A172 (cell line): Measurements from ENCODE around the gene HIPK1. TPM values are rescaled to one million over a fixed set of nuclear protein-coding genes. Genes with fewer than 3 reads are reported as not detected.
"Not testable (repeated sequence)": the region's sequence is repeated elsewhere in the genome, so short reads cannot be mapped to it uniquely, and the experiment has no call there.

ENCODE experiments used
- DNase-seq: peaks from one replicate; pipeline ENCODE4 v3.0.0-alpha.2; 2015; ENCODE audit warnings: low spot score
- total RNA-seq: library from RNA; depleted of rRNA; stranded (reverse); fragments of >200 nt; shearing (Covaris generic); gene quantifications from 2 replicates; pipeline ENCODE4 v1.2.3, GENCODE V29; 2014; rRNA removed

Gene HIPK1
- total RNA-seq, 1 experiment from 2014 or later, result 14.7 TPM

GRCh38 chr1:114011796-114012195 is 82.7 kb downstream of the HIPK1 start:
- no peak for DNase-seq

GRCh38 chr1:114015075-114015474 is 86.0 kb downstream of the HIPK1 start:
- DNase-seq, result peak; percentile 79

GRCh38 chr1:114019724-114020123 is 90.6 kb downstream of the HIPK1 start:
- DNase-seq, result not testable (repeated sequence)

- no peak for DNase-seq
These were observed 92.6 kb downstream of the HIPK1 start for GRCh38 chr1:114021665-114022099.

GRCh38 chr1:114022877-114023276 is 93.8 kb downstream of the HIPK1 start:
- DNase-seq, result no peak

DNA sequence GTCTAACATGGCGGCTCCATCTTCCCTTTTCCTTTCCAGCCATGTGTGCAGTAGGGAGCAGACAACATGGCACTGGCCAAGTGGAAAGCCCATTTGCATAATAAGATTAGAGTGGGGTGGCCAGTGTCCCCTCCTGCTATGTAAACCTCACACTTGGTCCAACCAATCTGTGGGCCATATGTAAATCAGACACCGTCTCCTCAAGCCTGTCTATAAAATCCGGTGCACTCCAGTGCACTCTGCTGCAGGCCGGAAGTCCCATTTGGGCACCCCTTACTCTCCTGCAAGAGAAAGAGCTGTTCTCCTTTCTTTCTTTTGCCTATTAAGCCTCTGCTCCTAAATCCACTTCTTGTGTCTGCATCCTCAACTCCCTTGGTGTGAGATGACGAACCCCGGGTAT is 94.3 kb downstream of the HIPK1 start:
- DNase-seq, result no peak

DNA sequence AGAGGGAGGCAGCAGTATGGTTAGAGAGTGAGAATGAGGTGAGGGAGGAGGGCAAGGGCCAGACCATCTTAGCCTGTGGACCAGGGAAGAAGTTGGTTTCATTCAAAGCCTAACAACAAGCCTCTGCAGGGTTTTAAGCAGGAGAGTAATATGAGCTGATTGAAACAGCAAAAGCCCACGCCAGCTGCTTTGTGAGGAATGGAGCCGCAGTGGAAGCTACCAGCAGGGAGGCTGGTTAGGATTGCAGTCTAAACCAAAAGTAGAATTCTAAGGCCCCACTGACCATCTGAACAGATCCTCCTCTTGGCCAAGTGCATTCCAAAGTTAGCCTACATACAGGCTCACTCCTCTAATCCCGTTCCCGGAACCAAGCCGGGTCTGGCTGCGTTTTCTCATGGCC is 94.9 kb downstream of the HIPK1 start:
- no peak for DNase-seq

GRCh38 chr1:114025609-114026401 is 96.7 kb downstream of the HIPK1 start:
- DNase-seq, result peak; percentile 26

GRCh38 chr1:114026797-114027196 is 97.7 kb downstream of the HIPK1 start:
- DNase-seq, result no peak

Other genes with a start within 250 kb of the HIPK1 start
- 33.6 and 48.0 TPM in 2 replicates for gene PHTF1, start 169.8 kb upstream of the HIPK1 start, total RNA-seq
- 7.9 and 9.7 TPM in 2 replicates for gene RSBN1, start 116.8 kb upstream of the HIPK1 start, total RNA-seq
- gene PTPN22, start 57.6 kb upstream of the HIPK1 start, total RNA-seq, result 0.29 and 0.74 TPM in 2 replicates
- gene BCL2L15, start 41.7 kb upstream of the HIPK1 start, total RNA-seq, result 0.57 and 4.2 TPM in 2 replicates
- 18.0 and 23.8 TPM in 2 replicates for gene AP4B1, start 24.5 kb upstream of the HIPK1 start, total RNA-seq
- gene DCLRE1B, start 24.0 kb upstream of the HIPK1 start, total RNA-seq, result 14.4 and 14.5 TPM in 2 replicates
- gene OLFML3, start 50.1 kb downstream of the HIPK1 start, total RNA-seq, result 26.8 and 31.2 TPM in 2 replicates
- gene SYT6, start 224.5 kb downstream of the HIPK1 start, total RNA-seq, result not detected in 2 replicates